SU-DHL-6 (cell line): ENCODE data around the gene RARRES1.

Experiments used
- H2AFZ ChIP-seq: fragments of 200-600 bp; sonication (generic); 2 replicates; pipeline ENCODE4 v1.6.1; 2014; ENCODE audit warnings: low read depth, mild to moderate bottlenecking, moderate library complexity, mixed read lengths, antibody characterized with exemption, low read length; ENCODE audit not compliant: severe bottlenecking
- H3F3A ChIP-seq: fragments of 200-600 bp; shearing (Covaris generic); 2 replicates; pipeline ENCODE4 v1.6.0; 2016; ENCODE audit warnings: antibody characterized with exemption, mild to moderate bottlenecking; ENCODE audit not compliant: insufficient read depth
- H3K27ac ChIP-seq: fragments of 200-600 bp; sonication (generic); 2 replicates; pipeline ENCODE4 v1.5.1; 2016; ENCODE audit warnings: low read depth, mild to moderate bottlenecking, low read length, moderate library complexity, mixed read lengths
- H3K27me3 ChIP-seq: fragments of 200-600 bp; sonication (generic), shearing (Covaris generic); 2 replicates; pipeline ENCODE4 v1.6.0; 2014; ENCODE audit warnings: mild to moderate bottlenecking, low read length
- H3K36me3 ChIP-seq: fragments of 200-600 bp; sonication (generic); 2 replicates; pipeline ENCODE4 v1.6.1; 2014; ENCODE audit warnings: mild to moderate bottlenecking, low read length, mixed read lengths
- H3K4me2 ChIP-seq: fragments of 300-600, 200-600 bp; shearing (Covaris generic), sonication (generic); 2 replicates; pipeline ENCODE4 v1.6.0; 2014; ENCODE audit warnings: low read length, low read depth, mild to moderate bottlenecking; ENCODE audit not compliant: poor library complexity, severe bottlenecking
- H3K4me3 ChIP-seq: fragments of 200-600 bp; sonication (generic); 2 replicates; pipeline ENCODE4 v1.5.1; 2014; ENCODE audit warnings: antibody characterized with exemption, low read length, mild to moderate bottlenecking, mixed read lengths; ENCODE audit not compliant: insufficient read depth, poor library complexity, severe bottlenecking
- H3K79me2 ChIP-seq: fragments of 200-600 bp; sonication (generic); 2 replicates; pipeline ENCODE4 v1.6.1; 2014; ENCODE audit warnings: mild to moderate bottlenecking, low read length, moderate library complexity; ENCODE audit not compliant: insufficient read depth
- H3K9ac ChIP-seq: fragments of 200-600 bp; sonication (generic); 2 replicates; pipeline ENCODE4 v1.7.0; 2014; ENCODE audit warnings: mild to moderate bottlenecking, low read length
- H3K9me2 ChIP-seq: fragments of 200-600 bp; sonication (generic); replicated peaks from 2 replicates; pipeline ENCODE4 v1.6.1; 2014; ENCODE audit warnings: low read length; ENCODE audit not compliant: insufficient read depth
- H3K9me3 ChIP-seq: fragments of 200-600 bp; sonication (generic); 2 replicates; pipeline ENCODE4 v1.6.1; 2014; ENCODE audit warnings: low read length, mixed read lengths; ENCODE audit not compliant: insufficient read depth
- H4K20me1 ChIP-seq: fragments of 200-600 bp; sonication (generic); 2 replicates; pipeline ENCODE4 v1.6.1; 2014; ENCODE audit warnings: low read depth, mild to moderate bottlenecking, antibody characterized with exemption, low read length, moderate library complexity, mixed read lengths
- EZH2phosphoT487 ChIP-seq: fragments of 200-600 bp; sonication (generic), shearing (Covaris generic); conservative IDR thresholded peaks from 2 replicates; pipeline ENCODE4 v1.6.1; 2018; ENCODE audit warnings: mild to moderate bottlenecking, antibody characterized with exemption, low read length, moderate library complexity, mixed read lengths
- TF ChIP-seq, protein P1 (sequence below): fragments of 200-600 bp; sonication (generic); IDR thresholded peaks from one replicate; pipeline ENCODE4 v1.5.1; 2017; ENCODE audit warnings: antibody characterized with exemption, mild to moderate bottlenecking, low read length, moderate library complexity; ENCODE audit not compliant: insufficient read depth, poor library complexity, severe bottlenecking

Gene RARRES1

GRCh38 chr3:158780766-158781165 is 48.5 kb upstream of the RARRES1 start:
- Histone ChIP-seq H3K9me3 (no peaks in the 10 kb centered on the region), H3K27ac (no peak overlapping the region)

GRCh38 chr3:158777161-158777873 is 45.1 kb upstream of the RARRES1 start:
- Histone ChIP-seq H3K79me2 (no peaks in the 10 kb centered on the region), H3K9me2 (no peaks in the 10 kb centered on the region), H3K9me3 (no peaks in the 10 kb centered on the region), H3K4me3 (no peak overlapping the region), H4K20me1 (no peaks in the 10 kb centered on the region), H3K9ac (no peak overlapping the region), H3K36me3 (no peaks in the 10 kb centered on the region), H2AFZ (no peak overlapping the region), H3K27me3 (no peaks in the 10 kb centered on the region), H3K4me2 (no peak overlapping the region), H3K27ac (no peak overlapping the region), H3F3A (no peaks in the 10 kb centered on the region)
- no peak for TF ChIP-seq EZH2phosphoT487
- TF ChIP-seq, protein P1, sequence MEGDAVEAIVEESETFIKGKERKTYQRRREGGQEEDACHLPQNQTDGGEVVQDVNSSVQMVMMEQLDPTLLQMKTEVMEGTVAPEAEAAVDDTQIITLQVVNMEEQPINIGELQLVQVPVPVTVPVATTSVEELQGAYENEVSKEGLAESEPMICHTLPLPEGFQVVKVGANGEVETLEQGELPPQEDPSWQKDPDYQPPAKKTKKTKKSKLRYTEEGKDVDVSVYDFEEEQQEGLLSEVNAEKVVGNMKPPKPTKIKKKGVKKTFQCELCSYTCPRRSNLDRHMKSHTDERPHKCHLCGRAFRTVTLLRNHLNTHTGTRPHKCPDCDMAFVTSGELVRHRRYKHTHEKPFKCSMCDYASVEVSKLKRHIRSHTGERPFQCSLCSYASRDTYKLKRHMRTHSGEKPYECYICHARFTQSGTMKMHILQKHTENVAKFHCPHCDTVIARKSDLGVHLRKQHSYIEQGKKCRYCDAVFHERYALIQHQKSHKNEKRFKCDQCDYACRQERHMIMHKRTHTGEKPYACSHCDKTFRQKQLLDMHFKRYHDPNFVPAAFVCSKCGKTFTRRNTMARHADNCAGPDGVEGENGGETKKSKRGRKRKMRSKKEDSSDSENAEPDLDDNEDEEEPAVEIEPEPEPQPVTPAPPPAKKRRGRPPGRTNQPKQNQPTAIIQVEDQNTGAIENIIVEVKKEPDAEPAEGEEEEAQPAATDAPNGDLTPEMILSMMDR: no peak

More at GRCh38 chr3:158780766-158781165, 48.5 kb upstream of the RARRES1 start:
- Histone ChIP-seq H3K4me2 (no peak overlapping the region), H3K9ac (no peak overlapping the region), H3K9me2 (no peaks in the 10 kb centered on the region), H4K20me1 (no peaks in the 10 kb centered on the region), H3K27me3 (no peaks in the 10 kb centered on the region), H3K4me3 (no peak overlapping the region), H3K36me3 (no peaks in the 10 kb centered on the region), H3K79me2 (no peaks in the 10 kb centered on the region), H3F3A (no peaks in the 10 kb centered on the region), H2AFZ (no peak overlapping the region)
- TF ChIP-seq, protein P1: no peak
- no peak for TF ChIP-seq EZH2phosphoT487

GRCh38 chr3:158776531-158776930 is 44.3 kb upstream of the RARRES1 start:
- no peak overlapping the region for H3K4me2 ChIP-seq
- H4K20me1 ChIP-seq: no peaks in the 10 kb centered on the region
- H3K4me3 ChIP-seq: no peak overlapping the region
- no peak overlapping the region for H3K9ac ChIP-seq
- H3K27me3 ChIP-seq: no peaks in the 10 kb centered on the region
- H3K9me3 ChIP-seq: no peaks in the 10 kb centered on the region
- H3K36me3 ChIP-seq: no peaks in the 10 kb centered on the region
- no peaks in the 10 kb centered on the region for H3K79me2 ChIP-seq
- H3K27ac ChIP-seq: no peak overlapping the region
- H2AFZ ChIP-seq: no peak overlapping the region
- H3F3A ChIP-seq: no peaks in the 10 kb centered on the region
- TF ChIP-seq EZH2phosphoT487: no peak
- TF ChIP-seq, protein P1: no peak
- no peaks in the 10 kb centered on the region for H3K9me2 ChIP-seq
